Bronchial epithelial cell (primary cell): ENCODE results near the gene CLEC11A. TPM values are rescaled to one million over a fixed set of nuclear protein-coding genes. Genes with fewer than 3 reads are reported as not detected.

Experiments
- DNase-seq: peaks from one replicate; pipeline ENCODE4 v3.0.0-alpha.2; 2010; ENCODE audit warnings: low read depth
- FAIRE-seq: peaks from 2 replicates; lab custom pipeline; 2011; peaks lifted over from hg19 to GRCh38; lab: Jason Lieb, UNC
- H3K27me3 ChIP-seq: 2 replicates; pipeline ENCODE4 v1.5.1; 2011; ENCODE audit warnings: low read length; ENCODE audit not compliant: control insufficient read depth, insufficient read depth
- H3K36me3 ChIP-seq: 2 replicates; pipeline ENCODE4 v1.5.1; 2011; ENCODE audit warnings: low read length; ENCODE audit not compliant: control insufficient read depth, insufficient read depth
- H3K4me3 ChIP-seq: 2 replicates; pipeline ENCODE4 v1.5.1; 2011; ENCODE audit warnings: mild to moderate bottlenecking, low read depth, low read length, control low read depth
- total RNA-seq: library from RNA; depleted of rRNA; stranded (reverse); fragments of >200 nt; gene quantifications from 2 replicates; pipeline ENCODE4 v1.2.1, GENCODE V29; 2014
- TF ChIP-seq, protein P1 (sequence below): IDR thresholded peaks from 2 replicates; pipeline ENCODE4 v1.5.1; 2011; ENCODE audit warnings: mild to moderate bottlenecking, moderate library complexity, low read length, control low read depth, inconsistent platforms; ENCODE audit not compliant: insufficient read depth, severe bottlenecking

The CLEC11A gene, protein sequence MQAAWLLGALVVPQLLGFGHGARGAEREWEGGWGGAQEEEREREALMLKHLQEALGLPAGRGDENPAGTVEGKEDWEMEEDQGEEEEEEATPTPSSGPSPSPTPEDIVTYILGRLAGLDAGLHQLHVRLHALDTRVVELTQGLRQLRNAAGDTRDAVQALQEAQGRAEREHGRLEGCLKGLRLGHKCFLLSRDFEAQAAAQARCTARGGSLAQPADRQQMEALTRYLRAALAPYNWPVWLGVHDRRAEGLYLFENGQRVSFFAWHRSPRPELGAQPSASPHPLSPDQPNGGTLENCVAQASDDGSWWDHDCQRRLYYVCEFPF
- total RNA-seq = 0.26 TPM in 2 replicates

DNA sequence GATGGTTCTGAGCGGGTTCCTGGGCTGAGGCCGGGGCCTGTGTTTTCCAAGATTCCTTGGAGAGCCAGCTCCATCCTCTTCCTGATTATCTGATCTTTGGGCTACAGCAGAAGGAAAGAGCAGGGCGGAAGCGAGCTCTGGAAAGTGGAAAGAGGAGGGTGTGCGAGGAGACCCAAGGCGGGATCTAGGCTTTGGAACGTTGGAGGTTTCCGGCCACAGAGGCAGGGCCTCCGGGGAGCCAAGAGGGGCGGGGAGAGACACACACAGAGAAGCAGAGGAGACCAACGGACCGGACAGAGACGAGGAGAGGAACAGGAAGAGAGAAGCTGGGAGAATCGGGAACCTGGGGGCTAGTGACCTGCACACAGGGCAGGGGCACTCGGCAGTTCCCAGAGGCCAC, at the start of gene CLEC11A:
Gene CLEC11A, plus strand, starts transcription at position 296 of the 400 bp plus-strand sequence. CDS start 162 bp downstream, outside the sequence.
- no peaks in the 10 kb centered on the region for H3K36me3 ChIP-seq
- peaks cover 4% of the 10 kb centered on the region for H3K27me3 ChIP-seq
- DNase-seq = no peak
- TF ChIP-seq, protein P1, sequence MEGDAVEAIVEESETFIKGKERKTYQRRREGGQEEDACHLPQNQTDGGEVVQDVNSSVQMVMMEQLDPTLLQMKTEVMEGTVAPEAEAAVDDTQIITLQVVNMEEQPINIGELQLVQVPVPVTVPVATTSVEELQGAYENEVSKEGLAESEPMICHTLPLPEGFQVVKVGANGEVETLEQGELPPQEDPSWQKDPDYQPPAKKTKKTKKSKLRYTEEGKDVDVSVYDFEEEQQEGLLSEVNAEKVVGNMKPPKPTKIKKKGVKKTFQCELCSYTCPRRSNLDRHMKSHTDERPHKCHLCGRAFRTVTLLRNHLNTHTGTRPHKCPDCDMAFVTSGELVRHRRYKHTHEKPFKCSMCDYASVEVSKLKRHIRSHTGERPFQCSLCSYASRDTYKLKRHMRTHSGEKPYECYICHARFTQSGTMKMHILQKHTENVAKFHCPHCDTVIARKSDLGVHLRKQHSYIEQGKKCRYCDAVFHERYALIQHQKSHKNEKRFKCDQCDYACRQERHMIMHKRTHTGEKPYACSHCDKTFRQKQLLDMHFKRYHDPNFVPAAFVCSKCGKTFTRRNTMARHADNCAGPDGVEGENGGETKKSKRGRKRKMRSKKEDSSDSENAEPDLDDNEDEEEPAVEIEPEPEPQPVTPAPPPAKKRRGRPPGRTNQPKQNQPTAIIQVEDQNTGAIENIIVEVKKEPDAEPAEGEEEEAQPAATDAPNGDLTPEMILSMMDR = no peak
- no peak for FAIRE-seq
- peak within 1 kb of the TSS; percentile 46 for H3K4me3 ChIP-seq

DNA sequence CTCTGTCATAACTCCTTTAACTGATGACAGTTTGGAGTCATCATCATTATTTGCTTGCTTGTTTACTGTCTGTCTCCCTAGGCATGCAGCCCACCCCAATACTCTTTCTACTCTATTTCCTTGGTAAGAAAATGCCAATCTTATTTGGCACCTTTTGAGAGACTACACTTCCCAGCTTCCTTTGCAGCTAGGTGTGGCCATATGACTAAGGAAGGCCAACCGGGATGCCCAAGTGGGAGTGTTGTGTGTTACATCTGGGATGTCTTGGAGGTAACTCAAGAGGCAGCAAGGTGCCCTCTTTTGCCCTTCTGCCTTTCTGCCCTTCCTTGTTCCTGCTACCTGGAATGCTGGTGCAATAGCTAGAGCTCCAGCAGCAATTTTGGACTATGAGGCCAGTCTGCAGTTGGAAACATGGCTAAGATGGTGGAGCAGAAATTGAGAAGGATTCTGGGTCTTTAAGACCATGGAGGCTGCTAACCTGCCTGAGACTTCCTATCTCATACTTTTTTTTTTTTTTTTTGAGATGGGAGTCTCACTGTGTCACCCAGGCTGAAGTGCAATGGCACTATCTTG, 46.5 kb upstream of the CLEC11A start:
- Histone ChIP-seq H3K36me3 (no peaks in the 10 kb centered on the region), H3K27me3 (no peaks in the 10 kb centered on the region), H3K4me3 (no peak overlapping the region)
- no peak for FAIRE-seq
- TF ChIP-seq, protein P1 = no peak
- no peak for DNase-seq

DNA sequence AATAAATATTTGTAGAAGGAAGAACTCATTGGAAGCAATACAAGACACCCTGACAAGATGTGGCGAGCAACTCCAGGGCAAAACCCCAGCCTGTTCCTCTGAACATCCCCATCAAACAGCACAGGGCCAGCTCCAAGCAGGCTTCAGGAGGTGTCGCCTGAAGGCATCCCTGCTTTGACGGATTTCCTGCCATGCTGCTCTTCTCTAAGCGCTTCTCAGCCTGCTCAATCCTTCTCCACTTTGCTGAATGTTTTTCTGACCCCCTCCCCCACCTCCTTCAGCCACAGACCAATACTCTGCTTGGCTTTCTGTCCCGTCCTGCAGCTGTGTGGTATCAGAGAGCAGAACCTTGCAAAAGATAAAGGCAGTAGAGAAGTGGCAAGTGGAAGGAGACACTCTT, 45.5 kb upstream of the CLEC11A start:
- FAIRE-seq (no peak), DNase-seq (no peak)
- H3K27me3 ChIP-seq = no peaks in the 10 kb centered on the region
- H3K4me3 ChIP-seq = no peak overlapping the region
- no peaks in the 10 kb centered on the region for H3K36me3 ChIP-seq
- TF ChIP-seq, protein P1 = no peak

DNA sequence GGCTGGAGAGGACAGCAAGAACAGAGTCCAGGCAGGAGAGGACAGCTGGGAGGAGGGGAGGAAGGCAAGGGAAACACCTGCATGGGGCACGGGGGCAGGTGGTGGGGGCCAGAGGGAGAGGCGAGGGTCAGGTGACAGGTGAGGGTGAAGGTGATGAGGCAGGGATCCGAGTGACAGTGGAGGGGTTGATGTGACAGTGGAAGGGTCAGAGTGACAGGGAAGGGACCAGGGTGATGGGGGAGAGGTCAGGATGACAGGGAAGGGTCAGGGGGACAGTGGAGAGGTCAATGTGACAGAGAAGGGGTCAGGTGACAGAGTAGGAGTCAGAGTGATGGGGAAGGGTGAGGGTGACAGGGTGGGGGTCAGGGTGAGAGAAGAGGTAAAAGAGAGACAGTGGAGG, 44.8 kb upstream of the CLEC11A start:
- no peaks in the 10 kb centered on the region for H3K27me3 ChIP-seq
- no peak overlapping the region for H3K4me3 ChIP-seq
- DNase-seq (no peak), FAIRE-seq (no peak)
- H3K36me3 ChIP-seq = no peaks in the 10 kb centered on the region
- TF ChIP-seq, protein P1 = no peak

DNA sequence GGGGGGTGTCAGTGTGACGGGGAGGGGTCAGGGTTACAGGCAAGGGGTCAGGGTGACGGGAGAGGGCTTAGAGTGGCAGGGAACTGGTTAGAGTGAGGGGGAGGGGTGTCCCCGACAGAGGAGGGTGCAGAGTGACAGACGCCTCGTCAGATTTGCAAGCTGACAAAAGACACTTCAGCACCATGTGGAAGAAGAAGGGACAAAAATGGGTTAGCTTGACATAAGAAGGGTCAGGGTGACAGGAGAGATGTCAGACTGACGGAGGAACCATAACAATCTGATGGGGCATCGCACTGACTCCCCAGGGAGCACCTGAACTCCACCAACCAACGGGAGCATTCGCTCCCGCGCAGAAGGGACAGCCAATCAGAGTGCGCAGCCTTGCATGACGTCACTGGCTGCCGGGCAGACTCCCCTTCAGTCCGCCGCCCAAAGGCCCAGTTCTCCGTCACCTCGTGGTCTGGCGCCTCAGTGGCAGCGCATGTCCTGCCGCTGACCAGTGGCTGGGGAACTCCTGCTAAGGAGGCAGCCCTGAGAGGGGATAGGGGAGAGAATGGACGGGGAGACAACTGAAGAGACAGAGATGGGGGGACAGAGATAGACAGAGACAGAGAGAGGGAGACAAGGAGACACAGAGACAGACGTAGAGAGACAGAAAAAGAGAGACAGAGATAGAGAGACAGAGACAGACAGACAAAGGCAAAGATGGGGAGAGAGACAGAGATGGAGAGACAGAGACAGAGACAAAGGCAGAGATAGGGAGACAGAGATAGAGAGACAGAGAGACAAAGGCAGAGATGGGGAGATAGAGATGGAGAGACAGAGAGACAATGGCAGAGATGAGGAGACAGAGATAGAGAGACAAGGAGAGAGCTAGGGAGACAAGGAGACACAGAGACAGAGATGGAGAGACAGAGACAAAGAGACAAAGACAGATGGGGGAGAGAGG, 43.7 kb upstream of the CLEC11A start:
- FAIRE-seq = peak; percentile 32
- Histone ChIP-seq H3K4me3 (no peak overlapping the region), H3K36me3 (no peaks in the 10 kb centered on the region), H3K27me3 (no peaks in the 10 kb centered on the region)
- TF ChIP-seq, protein P1 = no peak
- peak; percentile 26 for DNase-seq
